Stimulated activated naive CD8-positive, alpha-beta T cell treated with anti-CD3 and anti-CD28 coated beads, Interleukin-15, Interleukin-2, amounts not matched to agents 100 U/mL and 50 U/mL, for 24 hours (primary cell): ENCODE measurements around the gene ASXL2.
"Not testable (repeated sequence)": the region's sequence is repeated elsewhere in the genome, so short reads cannot be mapped to it uniquely, and the experiment has no call there.

Source experiments
- ATAC-seq: fragments of 150-1000 bp; cut with Tn5 transposase; one replicate; pipeline ENCODE4 v1.10.0; 2021
- DNase-seq: peaks from one replicate; pipeline ENCODE4 v3.0.0; 2021

The ASXL2 gene

GRCh38 chr2:25735835-25736234, 142.5 kb downstream of the ASXL2 start:
- DNase-seq (no peak), ATAC-seq (no peak)

- DNase-seq (no peak), ATAC-seq (no peak)
These were observed 149.7 kb downstream of the ASXL2 start for GRCh38 chr2:25728559-25728958.

GRCh38 chr2:25726522-25726921, 151.8 kb downstream of the ASXL2 start:
- ATAC-seq (no peak), DNase-seq (no peak)

GRCh38 chr2:25725877-25726276, 152.4 kb downstream of the ASXL2 start:
- ATAC-seq: no peak
- no peak for DNase-seq

GRCh38 chr2:25724756-25725155, 153.5 kb downstream of the ASXL2 start:
- no peak for DNase-seq
- no peak for ATAC-seq

- ATAC-seq: no peak
These were observed 156.1 kb downstream of the ASXL2 start for GRCh38 chr2:25722224-25722623.

GRCh38 chr2:25720575-25720974, 157.7 kb downstream of the ASXL2 start:
- no peak for ATAC-seq
- DNase-seq: no peak

More at GRCh38 chr2:25722224-25722623, 156.1 kb downstream of the ASXL2 start:
- no peak for DNase-seq

- DNase-seq: no peak
- no peak for ATAC-seq
These were observed 163.5 kb downstream of the ASXL2 start for GRCh38 chr2:25714740-25715139.

GRCh38 chr2:25712455-25712854, 165.8 kb downstream of the ASXL2 start:
- DNase-seq (no peak), ATAC-seq (no peak)

GRCh38 chr2:25711675-25712354, 166.5 kb downstream of the ASXL2 start:
- DNase-seq: no peak
- no peak for ATAC-seq

- DNase-seq (no peak), ATAC-seq (no peak)
These were observed 167.5 kb downstream of the ASXL2 start for GRCh38 chr2:25710750-25711149.

GRCh38 chr2:25709349-25709748, 168.9 kb downstream of the ASXL2 start:
- DNase-seq (no peak), ATAC-seq (no peak)

- peak; percentile 32 for ATAC-seq
- DNase-seq: no peak
These were observed 170.2 kb downstream of the ASXL2 start for GRCh38 chr2:25707927-25708590.

- ATAC-seq, DNase-seq: not testable (repeated sequence)
These were observed 172.7 kb downstream of the ASXL2 start for GRCh38 chr2:25705575-25705974.

GRCh38 chr2:25701801-25702200, 176.5 kb downstream of the ASXL2 start:
- ATAC-seq: no peak
- DNase-seq: no peak

GRCh38 chr2:25700221-25700660, 178.0 kb downstream of the ASXL2 start:
- ATAC-seq: peak; percentile 60
- DNase-seq: peak; percentile 13

GRCh38 chr2:25699216-25699615, 179.1 kb downstream of the ASXL2 start:
- DNase-seq (no peak), ATAC-seq (no peak)

GRCh38 chr2:25698752-25699151, 179.5 kb downstream of the ASXL2 start:
- peak; percentile 33 for ATAC-seq
- DNase-seq: no peak

GRCh38 chr2:25697559-25698341, 180.5 kb downstream of the ASXL2 start:
- ATAC-seq (no peak), DNase-seq (no peak)

- ATAC-seq (no peak), DNase-seq (no peak)
These were observed 185.4 kb downstream of the ASXL2 start for GRCh38 chr2:25692737-25693445.

GRCh38 chr2:25692143-25692542, 186.1 kb downstream of the ASXL2 start:
- DNase-seq (no peak), ATAC-seq (no peak)

GRCh38 chr2:25690058-25690457, 188.2 kb downstream of the ASXL2 start:
- peak; percentile 65 for ATAC-seq
- DNase-seq: no peak
